Measurements from ENCODE around the gene ZCCHC9.
"Not testable (repeated sequence)": the region's sequence is repeated elsewhere in the genome, so short reads cannot be mapped to it uniquely, and the experiment has no call there.

ZCCHC9 gene

GRCh38 chr5:81301271-81302015 lies at the start of gene ZCCHC9:
Gene ZCCHC9, plus strand, starts transcription at chr5:81301587. Its CDS starts 3,171 bp downstream, at chr5:81304758.
- FAIRE-seq (peak; percentile 99), DNase-seq (ENCODE audit: extremely low spot score, insufficient read length, low read depth) (peak; percentile 84)

- DNase-seq (ENCODE audit: extremely low spot score, insufficient read length, low read depth) (no peak), FAIRE-seq (no peak)
These were observed 49.5 kb upstream of the ZCCHC9 start for GRCh38 chr5:81251922-81252321.

- DNase-seq (ENCODE audit: extremely low spot score, insufficient read length, low read depth) (no peak), FAIRE-seq (no peak)
These were observed 48.5 kb upstream of the ZCCHC9 start for GRCh38 chr5:81252904-81253303.

- DNase-seq (ENCODE audit: extremely low spot score, insufficient read length, low read depth), result no peak
- FAIRE-seq, result no peak
These were observed 47.5 kb upstream of the ZCCHC9 start for GRCh38 chr5:81253875-81254274.

GRCh38 chr5:81254886-81255559 lies 46.4 kb upstream of the ZCCHC9 start:
- DNase-seq (ENCODE audit: extremely low spot score, insufficient read length, low read depth) (no peak), FAIRE-seq (no peak)

GRCh38 chr5:81256766-81257165 lies 44.6 kb upstream of the ZCCHC9 start:
- FAIRE-seq (no peak), DNase-seq (ENCODE audit: extremely low spot score, insufficient read length, low read depth) (no peak)

GRCh38 chr5:81262796-81263195 lies 38.6 kb upstream of the ZCCHC9 start:
- not testable (repeated sequence) for FAIRE-seq; DNase-seq (ENCODE audit: extremely low spot score, insufficient read length, low read depth)

GRCh38 chr5:81265101-81265500 lies 36.3 kb upstream of the ZCCHC9 start:
- FAIRE-seq, result no peak
- DNase-seq (ENCODE audit: extremely low spot score, insufficient read length, low read depth), result no peak

GRCh38 chr5:81268521-81269196 lies 32.7 kb upstream of the ZCCHC9 start:
- DNase-seq (ENCODE audit: extremely low spot score, insufficient read length, low read depth), result no peak

GRCh38 chr5:81269751-81270393 lies 31.5 kb upstream of the ZCCHC9 start:
- FAIRE-seq (no peak), DNase-seq (ENCODE audit: extremely low spot score, insufficient read length, low read depth) (no peak)

More at GRCh38 chr5:81268521-81269196, 32.7 kb upstream of the ZCCHC9 start:
- FAIRE-seq, result peak; percentile 24

GRCh38 chr5:81270394-81271027 lies 30.9 kb upstream of the ZCCHC9 start:
- not testable (repeated sequence) for FAIRE-seq; DNase-seq (ENCODE audit: extremely low spot score, insufficient read length, low read depth)

GRCh38 chr5:81283976-81284375 lies 17.4 kb upstream of the ZCCHC9 start:
- no peak for FAIRE-seq
- DNase-seq (ENCODE audit: extremely low spot score, insufficient read length, low read depth), result no peak

GRCh38 chr5:81286059-81286617 lies 15.2 kb upstream of the ZCCHC9 start:
- no peak for DNase-seq (ENCODE audit: extremely low spot score, insufficient read length, low read depth)
- no peak for FAIRE-seq

GRCh38 chr5:81288021-81288433 lies 13.4 kb upstream of the ZCCHC9 start:
- FAIRE-seq (peak; percentile 56), DNase-seq (ENCODE audit: extremely low spot score, insufficient read length, low read depth) (no peak)

GRCh38 chr5:81290146-81290545 lies 11.2 kb upstream of the ZCCHC9 start:
- DNase-seq (ENCODE audit: extremely low spot score, insufficient read length, low read depth) (no peak), FAIRE-seq (no peak)

- FAIRE-seq, result no peak
These were observed 9.3 kb upstream of the ZCCHC9 start for GRCh38 chr5:81292130-81292529.

GRCh38 chr5:81294021-81294420 lies 7.4 kb upstream of the ZCCHC9 start:
- DNase-seq (ENCODE audit: extremely low spot score, insufficient read length, low read depth); FAIRE-seq: not testable (repeated sequence)

More at GRCh38 chr5:81292130-81292529, 9.3 kb upstream of the ZCCHC9 start:
- no peak for DNase-seq (ENCODE audit: extremely low spot score, insufficient read length, low read depth)

- no peak for FAIRE-seq
These were observed 3.9 kb upstream of the ZCCHC9 start for GRCh38 chr5:81297531-81297930.

GRCh38 chr5:81300921-81301270 lies 491 bp upstream of the ZCCHC9 start:
- DNase-seq (ENCODE audit: extremely low spot score, insufficient read length, low read depth), result no peak
- FAIRE-seq, result no peak

More at GRCh38 chr5:81297531-81297930, 3.9 kb upstream of the ZCCHC9 start:
- no peak for DNase-seq (ENCODE audit: extremely low spot score, insufficient read length, low read depth)

GRCh38 chr5:81302596-81302995 lies 1.2 kb downstream of the ZCCHC9 start:
- no peak for FAIRE-seq
- no peak for DNase-seq (ENCODE audit: extremely low spot score, insufficient read length, low read depth)
